ENCODE measurements around the gene TRMT11. TPM values are rescaled to one million over a fixed set of nuclear protein-coding genes. Genes with fewer than 3 reads are reported as not detected.
"Not testable (repeated sequence)": the region's sequence is repeated elsewhere in the genome, so short reads cannot be mapped to it uniquely, and the experiment has no call there.

TRMT11 gene
- polyA plus RNA-seq, 3 donors, result 2.1 to 3.3 (median 2.1) TPM

- H3K27ac Mint-ChIP-seq, result no peak overlapping the region
- no peak overlapping the region for H3K9ac ChIP-seq (ENCODE audit: insufficient read depth, low read length, poor library complexity, severe bottlenecking)
- no peak overlapping the region for H3K4me2 ChIP-seq (replicated peaks; ENCODE audit: extremely low read depth, low read length, poor library complexity, severe bottlenecking)
- no peak overlapping the region for H2AFZ ChIP-seq (ENCODE audit: insufficient read depth, low read depth, low read length, poor library complexity, severe bottlenecking)
- no peaks in the 10 kb centered on the region for H3K9me3 ChIP-seq (replicated peaks in 1 of 2; ENCODE audit: control insufficient read depth in 1 of 2, insufficient read depth in 1 of 2, low read length in 2 of 2)
- H3K36me3 ChIP-seq (replicated peaks in 1 of 2; ENCODE audit: control insufficient read depth in 1 of 2, insufficient read depth in 2 of 2, low read length in 2 of 2), result peaks cover 0 to 2% of the 10 kb centered on the region in 2 donors
- 64% methylated on average over 3 of the region's 5 CpGs for WGBS (ENCODE audit: insufficient coverage)
- H3K27me3 Mint-ChIP-seq (ENCODE audit: low read depth in 3 of 3), result peaks cover 0 to under 1% (median 0%) of the 10 kb centered on the region in 3 donors
- H3K9me3 Mint-ChIP-seq, result peaks cover 0 to 6% (median 3%) of the 10 kb centered on the region in 7 donors
- H4K20me1 ChIP-seq (ENCODE audit: insufficient read depth, low read length), result no peaks in the 10 kb centered on the region
- H3K4me3 ChIP-seq (replicated peaks in 1 of 3; ENCODE audit: low read depth in 2 of 3, low read length in 3 of 3), result no peak overlapping the region
- peaks cover 0 to 2% of the 10 kb centered on the region in 2 donors for H3K36me3 Mint-ChIP-seq
- no peaks in the 10 kb centered on the region for H3K79me2 ChIP-seq (ENCODE audit: insufficient read depth, low read length)
- no peaks in the 10 kb centered on the region for H3K4me1 ChIP-seq (ENCODE audit: control insufficient read depth in 1 of 2, insufficient read depth in 2 of 2, low read length in 2 of 2)
- intact Hi-C loops (cut with micrococcal nuclease), result no loop called here
- H3K27me3 ChIP-seq (ENCODE audit: control insufficient read depth in 2 of 2, insufficient read depth in 2 of 2, low read length in 2 of 2), result no peaks in the 10 kb centered on the region
- TF ChIP-seq, protein P1, sequence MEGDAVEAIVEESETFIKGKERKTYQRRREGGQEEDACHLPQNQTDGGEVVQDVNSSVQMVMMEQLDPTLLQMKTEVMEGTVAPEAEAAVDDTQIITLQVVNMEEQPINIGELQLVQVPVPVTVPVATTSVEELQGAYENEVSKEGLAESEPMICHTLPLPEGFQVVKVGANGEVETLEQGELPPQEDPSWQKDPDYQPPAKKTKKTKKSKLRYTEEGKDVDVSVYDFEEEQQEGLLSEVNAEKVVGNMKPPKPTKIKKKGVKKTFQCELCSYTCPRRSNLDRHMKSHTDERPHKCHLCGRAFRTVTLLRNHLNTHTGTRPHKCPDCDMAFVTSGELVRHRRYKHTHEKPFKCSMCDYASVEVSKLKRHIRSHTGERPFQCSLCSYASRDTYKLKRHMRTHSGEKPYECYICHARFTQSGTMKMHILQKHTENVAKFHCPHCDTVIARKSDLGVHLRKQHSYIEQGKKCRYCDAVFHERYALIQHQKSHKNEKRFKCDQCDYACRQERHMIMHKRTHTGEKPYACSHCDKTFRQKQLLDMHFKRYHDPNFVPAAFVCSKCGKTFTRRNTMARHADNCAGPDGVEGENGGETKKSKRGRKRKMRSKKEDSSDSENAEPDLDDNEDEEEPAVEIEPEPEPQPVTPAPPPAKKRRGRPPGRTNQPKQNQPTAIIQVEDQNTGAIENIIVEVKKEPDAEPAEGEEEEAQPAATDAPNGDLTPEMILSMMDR (IDR thresholded peaks at IDR 0.05), result no peak
- no peak for DNase-seq
- H3K4me3 Mint-ChIP-seq, result no peak overlapping the region
- peaks cover 7% of the 10 kb centered on the region for H3K4me1 Mint-ChIP-seq
- no peak overlapping the region for H3K27ac ChIP-seq (ENCODE audit: low read depth in 1 of 2, low read length in 2 of 2)
Measured at GRCh38 chr6:126056355-126057004, 70.1 kb downstream of the TRMT11 start.

DNA sequence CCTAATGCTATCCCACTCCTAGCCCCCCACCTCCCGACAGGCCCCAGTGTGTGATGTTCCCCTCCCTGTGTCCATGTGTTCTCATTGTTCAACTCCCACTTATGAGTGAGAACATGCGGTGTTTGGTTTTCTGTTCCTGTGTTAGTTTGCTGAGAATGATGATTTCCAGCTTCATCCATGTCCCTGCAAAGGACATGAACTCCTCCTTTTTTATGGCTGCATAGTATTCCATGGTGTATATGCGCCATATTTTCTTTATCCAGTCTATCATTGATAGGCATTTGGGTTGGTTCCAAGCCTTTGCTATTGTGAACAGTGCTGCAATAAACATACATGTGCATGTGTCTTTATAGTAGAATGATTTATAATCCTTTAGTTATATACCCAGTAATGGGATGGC is 71.7 kb downstream of the TRMT11 start:
- intact Hi-C loops (cut with micrococcal nuclease); H3K27me3 ChIP-seq (ENCODE audit: control insufficient read depth in 2 of 2, insufficient read depth in 2 of 2, low read length in 2 of 2); H2AFZ ChIP-seq (ENCODE audit: insufficient read depth, low read depth, low read length, poor library complexity, severe bottlenecking); H3K4me3 ChIP-seq (replicated peaks in 1 of 3; ENCODE audit: low read depth in 2 of 3, low read length in 3 of 3); H3K4me2 ChIP-seq (replicated peaks; ENCODE audit: extremely low read depth, low read length, poor library complexity, severe bottlenecking); H3K9me3 Mint-ChIP-seq; H4K20me1 ChIP-seq (ENCODE audit: insufficient read depth, low read length); H3K9ac ChIP-seq (ENCODE audit: insufficient read depth, low read length, poor library complexity, severe bottlenecking); DNase-seq; H3K4me1 Mint-ChIP-seq; H3K4me3 Mint-ChIP-seq; H3K36me3 ChIP-seq (replicated peaks in 1 of 2; ENCODE audit: control insufficient read depth in 1 of 2, insufficient read depth in 2 of 2, low read length in 2 of 2); H3K27ac Mint-ChIP-seq; H3K9me3 ChIP-seq (replicated peaks in 1 of 2; ENCODE audit: control insufficient read depth in 1 of 2, insufficient read depth in 1 of 2, low read length in 2 of 2); H3K4me1 ChIP-seq (ENCODE audit: control insufficient read depth in 1 of 2, insufficient read depth in 2 of 2, low read length in 2 of 2); H3K27ac ChIP-seq (ENCODE audit: low read depth in 1 of 2, low read length in 2 of 2); H3K36me3 Mint-ChIP-seq; H3K79me2 ChIP-seq (ENCODE audit: insufficient read depth, low read length); H3K27me3 Mint-ChIP-seq (ENCODE audit: low read depth in 3 of 3): not testable (repeated sequence)
- no CpG with 5 or more reads among the region's 3 CpGs for WGBS (ENCODE audit: insufficient coverage)
